ENCODE measurements around the gene SLC18A3. TPM values are rescaled to one million over a fixed set of nuclear protein-coding genes. Genes with fewer than 3 reads are reported as not detected.
A peak's percentile ranks its signal among the peaks of the same experiment; 100 is the strongest.

The SLC18A3 gene
- total RNA-seq, 4 donors from 2014 or later: not detected

DNA sequence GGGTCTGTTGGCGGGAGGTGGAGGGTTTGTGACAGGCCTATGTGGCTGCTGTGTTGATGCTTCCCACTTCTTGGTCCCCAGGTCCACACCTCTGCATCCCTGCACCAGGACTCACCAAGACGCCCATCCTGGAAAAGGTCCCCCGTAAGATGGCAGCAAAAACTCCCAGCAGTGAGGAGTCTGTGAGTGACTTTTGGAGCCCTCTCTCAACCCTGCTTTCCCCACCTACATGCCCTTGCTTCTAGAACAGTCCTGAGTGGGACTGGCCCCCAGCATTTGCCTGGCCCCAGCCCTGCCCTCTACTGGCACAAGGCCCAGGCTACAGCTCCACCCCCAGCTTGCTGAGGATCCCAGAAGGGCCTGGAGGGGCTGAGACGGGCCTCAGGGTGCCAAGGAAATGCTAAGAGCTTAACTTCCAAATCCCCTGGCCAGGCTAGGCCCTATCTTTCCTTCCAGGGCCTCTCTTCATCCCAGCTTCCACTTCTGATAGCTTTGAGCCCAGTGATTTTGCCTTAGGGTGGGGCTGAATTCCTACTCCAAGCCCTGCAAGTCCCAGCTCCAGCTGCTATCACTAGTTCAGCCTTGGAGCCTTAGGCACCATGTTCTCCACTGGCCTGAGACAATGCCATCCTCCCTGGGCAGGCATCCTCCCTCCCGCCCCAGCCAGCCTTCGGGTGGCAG, 6.5 kb downstream of the SLC18A3 start:
- TF ChIP-seq POLR2A (IDR thresholded peaks at IDR 0.05): no peak
- intact Hi-C loops (cut with DNase I; ENCODE audit: low total_unique reads): no loop called here
- DNase-seq (ENCODE audit: low spot score in 2 of 2): peak in 1 of 2 donors; percentile 54
- H3K4me3 ChIP-seq (ENCODE audit: low read depth, poor library complexity, severe bottlenecking): no peak overlapping the region
- WGBS, 2 donors: 57 to 70% methylated on average over 5 to 6 of the region's 6 CpGs

DNA sequence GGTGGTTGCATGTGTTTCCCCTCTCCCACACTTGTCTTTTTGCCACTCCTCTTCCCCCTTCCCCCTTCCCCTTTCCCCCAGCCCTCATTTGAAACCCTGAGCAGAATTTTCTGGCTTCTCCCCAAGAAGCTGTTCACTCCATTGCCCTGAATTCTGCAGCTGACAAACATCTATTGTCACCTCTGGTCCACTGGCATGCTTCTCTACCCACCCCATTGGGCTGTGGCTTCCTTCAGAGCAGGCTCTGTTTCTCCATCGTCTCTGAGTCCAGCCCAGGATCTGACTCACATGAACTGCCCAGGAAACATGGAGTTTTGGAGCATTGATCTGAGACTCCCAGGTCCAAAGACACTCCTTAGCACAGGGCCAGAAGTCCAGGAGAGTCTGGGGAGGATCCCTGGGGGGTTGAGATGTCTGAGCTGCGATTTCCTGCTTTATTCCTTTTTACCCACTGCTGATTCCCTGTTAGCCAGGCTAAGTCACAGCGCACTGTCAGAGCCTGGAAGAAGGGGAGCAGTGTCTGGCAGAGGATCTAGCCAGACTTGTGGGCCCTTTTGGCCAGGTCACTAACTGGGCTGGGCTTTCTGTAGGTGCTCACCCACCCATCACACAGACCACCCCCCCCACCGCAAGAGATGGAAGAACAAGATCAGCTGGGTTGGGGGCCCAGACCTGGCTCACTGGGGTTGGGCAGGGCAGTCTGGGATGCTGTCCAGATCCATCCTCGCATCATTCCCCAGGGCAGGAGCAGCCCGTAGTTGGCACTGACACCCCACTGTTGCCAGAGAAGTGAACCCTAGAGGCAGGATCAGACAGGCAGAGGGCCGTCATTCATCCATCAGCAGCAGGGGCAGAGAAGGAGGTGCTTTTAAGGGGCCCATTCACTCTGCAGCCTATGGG, 7.3 kb downstream of the SLC18A3 start:
- WGBS, 2 donors: 32 to 56% methylated on average over 6 to 7 of the region's 7 CpGs
- H3K4me3 ChIP-seq (ENCODE audit: low read depth, poor library complexity, severe bottlenecking): no peak overlapping the region
- peak in 1 of 2 donors; percentile 46 for DNase-seq (ENCODE audit: low spot score in 2 of 2)
- intact Hi-C loops (cut with DNase I; ENCODE audit: low total_unique reads): no loop called here
- TF ChIP-seq CTCF (IDR thresholded peaks at IDR 0.05) (no peak), POLR2A (IDR thresholded peaks at IDR 0.05) (no peak)

- WGBS, 2 donors: 61 to 76% methylated on average over 2 of the region's 2 CpGs
- DNase-seq (ENCODE audit: low spot score in 2 of 2): no peak
- intact Hi-C loops (cut with DNase I; ENCODE audit: low total_unique reads): no loop called here
- no peak overlapping the region for H3K4me3 ChIP-seq (ENCODE audit: low read depth, poor library complexity, severe bottlenecking)
- no peak for TF ChIP-seq POLR2A (IDR thresholded peaks at IDR 0.05)
- TF ChIP-seq CTCF (IDR thresholded peaks at IDR 0.05): no peak
These were observed 8.7 kb downstream of the SLC18A3 start for GRCh38 chr10:49618821-49619220.

- TF ChIP-seq CTCF (IDR thresholded peaks at IDR 0.05) (no peak), POLR2A (IDR thresholded peaks at IDR 0.05) (no peak)
- no peak overlapping the region for H3K4me3 ChIP-seq (ENCODE audit: low read depth, poor library complexity, severe bottlenecking)
- WGBS, 2 donors: 65 to 74% methylated on average over 10 of the region's 10 CpGs
- intact Hi-C loops (cut with DNase I; ENCODE audit: low total_unique reads): no loop called here
- DNase-seq (ENCODE audit: low spot score in 2 of 2): peak in 1 of 2 donors; percentile 45
These were observed 9.5 kb downstream of the SLC18A3 start for GRCh38 chr10:49619613-49620012.

GRCh38 chr10:49620286-49620810, 10.2 kb downstream of the SLC18A3 start:
- H3K4me3 ChIP-seq (ENCODE audit: low read depth, poor library complexity, severe bottlenecking): no peak overlapping the region
- peak in 1 of 2 donors; percentile 76 for DNase-seq (ENCODE audit: low spot score in 2 of 2)
- no peak for TF ChIP-seq CTCF (IDR thresholded peaks at IDR 0.05)
- TF ChIP-seq POLR2A (IDR thresholded peaks at IDR 0.05): no peak
- intact Hi-C loops (cut with DNase I; ENCODE audit: low total_unique reads): no loop called here
- WGBS, 2 donors: 82 to 85% methylated on average over 12 of the region's 12 CpGs

GRCh38 chr10:49620841-49621378, 10.8 kb downstream of the SLC18A3 start:
- peak in 1 of 2 donors; percentile 73 for DNase-seq (ENCODE audit: low spot score in 2 of 2)
- WGBS, 2 donors: 47 to 52% methylated on average over 6 of the region's 6 CpGs
- TF ChIP-seq POLR2A (IDR thresholded peaks at IDR 0.05) (no peak), CTCF (IDR thresholded peaks at IDR 0.05) (no peak)
- H3K4me3 ChIP-seq (ENCODE audit: low read depth, poor library complexity, severe bottlenecking): no peak overlapping the region
- intact Hi-C loops (cut with DNase I; ENCODE audit: low total_unique reads): no loop called here
